ENCODE measurements around the gene AGO4. TPM values are rescaled to one million over a fixed set of nuclear protein-coding genes. Genes with fewer than 3 reads are reported as not detected.

AGO4 gene
- total RNA-seq = 18.6 and 19.8 TPM in 2 replicates

GRCh38 chr1:35807614-35808449 is at the start of gene AGO4:
TSS of gene AGO4 (plus strand) at chr1:35808016. CDS start at chr1:35808417, 401 bp downstream.

GRCh38 chr1:35882945-35883634 is 75.3 kb downstream of the AGO4 start, which contains the start of gene AGO1:
TSS of gene AGO1 (plus strand) at chr1:35883209. CDS start at chr1:35883422, 213 bp downstream.

Other genes starting within 250 kb of the AGO4 start
- under 0.01 TPM in 1 of 2 replicates, not detected in the other for gene TFAP2E, start 234.7 kb upstream of the AGO4 start, total RNA-seq
- 36.4 and 48.2 TPM in 2 replicates for gene PSMB2, start 166.5 kb upstream of the AGO4 start, total RNA-seq
- 12.9 and 14.8 TPM in 2 replicates for gene C1orf216, start 89.1 kb upstream of the AGO4 start, total RNA-seq
- gene CLSPN, start 38.0 kb upstream of the AGO4 start, total RNA-seq = 39.4 and 45.7 TPM in 2 replicates
- gene AGO1, start 75.2 kb downstream of the AGO4 start, total RNA-seq = 19.5 and 32.2 TPM in 2 replicates
- 15.6 and 19.0 TPM in 2 replicates for gene AGO3, start 123.1 kb downstream of the AGO4 start, total RNA-seq